ENCODE measurements around the gene BTG3.

BTG3 gene

GRCh38 chr21:17612565-17613241, at the start of gene BTG3:
TSS of gene BTG3 (minus strand) at chr21:17612901. CDS start at chr21:17609144, 3,757 bp downstream.
- peak; percentile 53 to 71 (median 66) for DNase-seq (ENCODE audit: low read depth in 3 of 3, low spot score in 1 of 3)

GRCh38 chr21:17660862-17661261, 48.2 kb upstream of the BTG3 start:
- DNase-seq (ENCODE audit: low read depth in 3 of 3, low spot score in 1 of 3) = no peak

GRCh38 chr21:17660452-17660851, 47.8 kb upstream of the BTG3 start:
- DNase-seq (ENCODE audit: low read depth in 3 of 3, low spot score in 1 of 3) = no peak

- DNase-seq (ENCODE audit: low read depth in 3 of 3, low spot score in 1 of 3) = no peak
Observed at GRCh38 chr21:17658931-17659330, 46.2 kb upstream of the BTG3 start.

GRCh38 chr21:17651526-17651925, 38.8 kb upstream of the BTG3 start:
- no peak for DNase-seq (ENCODE audit: low read depth in 3 of 3, low spot score in 1 of 3)

- no peak for DNase-seq (ENCODE audit: low read depth in 3 of 3, low spot score in 1 of 3)
Observed at GRCh38 chr21:17650292-17650691, 37.6 kb upstream of the BTG3 start.

- DNase-seq (ENCODE audit: low read depth in 3 of 3, low spot score in 1 of 3) = no peak
Observed at GRCh38 chr21:17646790-17647189, 34.1 kb upstream of the BTG3 start.

- no peak for DNase-seq (ENCODE audit: low read depth in 3 of 3, low spot score in 1 of 3)
Observed at GRCh38 chr21:17644186-17644585, 31.5 kb upstream of the BTG3 start.

GRCh38 chr21:17640821-17641220, 28.1 kb upstream of the BTG3 start:
- DNase-seq (ENCODE audit: low read depth in 3 of 3, low spot score in 1 of 3) = no peak

- DNase-seq (ENCODE audit: low read depth in 3 of 3, low spot score in 1 of 3) = no peak
Observed at GRCh38 chr21:17636711-17637110, 24.0 kb upstream of the BTG3 start.

GRCh38 chr21:17631195-17631594, 18.5 kb upstream of the BTG3 start:
- DNase-seq (ENCODE audit: low read depth in 3 of 3, low spot score in 1 of 3) = no peak

GRCh38 chr21:17622018-17622417, 9.3 kb upstream of the BTG3 start:
- DNase-seq (ENCODE audit: low read depth in 3 of 3, low spot score in 1 of 3) = no peak

GRCh38 chr21:17616831-17617230, 4.1 kb upstream of the BTG3 start:
- no peak for DNase-seq (ENCODE audit: low read depth in 3 of 3, low spot score in 1 of 3)

GRCh38 chr21:17613242-17613676, 558 bp upstream of the BTG3 start:
- DNase-seq (ENCODE audit: low read depth in 3 of 3, low spot score in 1 of 3) = no peak

- peak in 1 of 3 donors; percentile 16 for DNase-seq (ENCODE audit: low read depth in 3 of 3, low spot score in 1 of 3)
Observed at GRCh38 chr21:17612023-17612564, 607 bp downstream of the BTG3 start.

GRCh38 chr21:17611414-17612022, 1.2 kb downstream of the BTG3 start:
- peak; percentile 45 to 56 (median 54) for DNase-seq (ENCODE audit: low read depth in 3 of 3, low spot score in 1 of 3)

GRCh38 chr21:17610911-17611310, 1.8 kb downstream of the BTG3 start:
- DNase-seq (ENCODE audit: low read depth in 3 of 3, low spot score in 1 of 3) = no peak

- no peak for DNase-seq (ENCODE audit: low read depth in 3 of 3, low spot score in 1 of 3)
Observed at GRCh38 chr21:17609681-17610080, 3.0 kb downstream of the BTG3 start.

- no peak for DNase-seq (ENCODE audit: low read depth in 3 of 3, low spot score in 1 of 3)
Observed at GRCh38 chr21:17607684-17608083, 5.0 kb downstream of the BTG3 start.

- DNase-seq (ENCODE audit: low read depth in 3 of 3, low spot score in 1 of 3) = no peak
Observed at GRCh38 chr21:17602874-17603273, 9.8 kb downstream of the BTG3 start.

GRCh38 chr21:17598437-17598836, 14.3 kb downstream of the BTG3 start:
- no peak for DNase-seq (ENCODE audit: low read depth in 3 of 3, low spot score in 1 of 3)

- DNase-seq (ENCODE audit: low read depth in 3 of 3, low spot score in 1 of 3) = no peak
Observed at GRCh38 chr21:17597680-17598079, 15.0 kb downstream of the BTG3 start.

GRCh38 chr21:17590430-17590829, 22.3 kb downstream of the BTG3 start:
- no peak for DNase-seq (ENCODE audit: low read depth in 3 of 3, low spot score in 1 of 3)

Measured in stimulated activated CD4-positive, alpha-beta T cell treated with anti-CD3 and anti-CD28 coated beads, TNF-alpha, amount 100 ng/mL, for 1 hour (primary cell).